C4-2B (cell line): Measurements from ENCODE around the gene HLTF.

Experiments
- H3K27ac ChIP-seq: fragments of 450-650 bp; 2 replicates; pipeline ENCODE4 v1.5.1; 2017
- ZFX ChIP-seq: fragments of 450-650 bp; IDR thresholded peaks from 2 replicates; pipeline ENCODE4 v1.6.1; 2017
- TF ChIP-seq, protein P1 (sequence below): fragments of 450-650 bp; conservative IDR thresholded peaks from 2 replicates; pipeline ENCODE4 v1.5.1; 2017; ENCODE audit warnings: mild to moderate bottlenecking

Gene HLTF

DNA sequence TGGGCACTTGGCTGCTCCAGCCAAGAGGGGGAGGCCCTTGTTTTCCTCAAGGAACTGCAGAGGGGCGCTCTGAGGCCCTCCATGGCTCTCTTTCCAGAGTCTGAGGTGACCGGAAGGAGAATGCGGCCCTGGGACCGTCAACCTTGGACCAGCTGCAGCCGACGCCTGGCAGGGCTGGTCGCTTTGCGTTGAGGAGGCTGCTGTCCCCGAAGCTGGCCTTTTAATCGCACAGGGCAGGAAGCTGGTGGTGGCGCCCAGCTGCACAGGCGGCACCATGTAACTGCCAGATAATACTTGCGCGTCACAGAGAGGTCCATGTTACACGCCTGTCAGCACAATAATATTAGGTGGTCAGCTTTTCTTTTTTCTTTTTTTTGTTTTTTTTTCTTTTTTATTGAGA lies 875 bp upstream of the HLTF start:
- TF ChIP-seq, protein P1, sequence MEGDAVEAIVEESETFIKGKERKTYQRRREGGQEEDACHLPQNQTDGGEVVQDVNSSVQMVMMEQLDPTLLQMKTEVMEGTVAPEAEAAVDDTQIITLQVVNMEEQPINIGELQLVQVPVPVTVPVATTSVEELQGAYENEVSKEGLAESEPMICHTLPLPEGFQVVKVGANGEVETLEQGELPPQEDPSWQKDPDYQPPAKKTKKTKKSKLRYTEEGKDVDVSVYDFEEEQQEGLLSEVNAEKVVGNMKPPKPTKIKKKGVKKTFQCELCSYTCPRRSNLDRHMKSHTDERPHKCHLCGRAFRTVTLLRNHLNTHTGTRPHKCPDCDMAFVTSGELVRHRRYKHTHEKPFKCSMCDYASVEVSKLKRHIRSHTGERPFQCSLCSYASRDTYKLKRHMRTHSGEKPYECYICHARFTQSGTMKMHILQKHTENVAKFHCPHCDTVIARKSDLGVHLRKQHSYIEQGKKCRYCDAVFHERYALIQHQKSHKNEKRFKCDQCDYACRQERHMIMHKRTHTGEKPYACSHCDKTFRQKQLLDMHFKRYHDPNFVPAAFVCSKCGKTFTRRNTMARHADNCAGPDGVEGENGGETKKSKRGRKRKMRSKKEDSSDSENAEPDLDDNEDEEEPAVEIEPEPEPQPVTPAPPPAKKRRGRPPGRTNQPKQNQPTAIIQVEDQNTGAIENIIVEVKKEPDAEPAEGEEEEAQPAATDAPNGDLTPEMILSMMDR = no peak
- TF ChIP-seq ZFX = no peak
- peak overlapping the region; percentile 84 for H3K27ac ChIP-seq

DNA sequence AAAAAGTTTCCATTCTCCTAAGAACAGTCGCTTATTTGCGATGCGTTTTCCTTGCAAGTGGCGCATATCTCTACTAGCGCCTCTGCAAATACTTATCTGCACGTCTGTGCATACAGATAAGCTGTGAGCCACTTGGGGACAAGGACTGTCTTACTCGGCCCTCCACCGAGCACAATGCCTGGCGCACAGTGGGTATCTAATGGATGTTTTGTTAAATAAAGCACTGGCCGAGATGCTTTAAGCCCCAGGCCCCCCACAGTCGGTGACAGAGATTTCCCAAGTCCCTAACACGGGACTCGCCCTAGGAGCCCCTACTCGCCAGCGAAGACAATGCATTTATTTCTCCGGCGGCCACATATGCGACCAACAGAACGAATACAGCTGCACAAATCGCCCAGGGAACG lies 503 bp downstream of the HLTF start:
- TF ChIP-seq ZFX = no peak
- TF ChIP-seq, protein P1 = no peak
- peak overlapping the region; percentile 84 for H3K27ac ChIP-seq

DNA sequence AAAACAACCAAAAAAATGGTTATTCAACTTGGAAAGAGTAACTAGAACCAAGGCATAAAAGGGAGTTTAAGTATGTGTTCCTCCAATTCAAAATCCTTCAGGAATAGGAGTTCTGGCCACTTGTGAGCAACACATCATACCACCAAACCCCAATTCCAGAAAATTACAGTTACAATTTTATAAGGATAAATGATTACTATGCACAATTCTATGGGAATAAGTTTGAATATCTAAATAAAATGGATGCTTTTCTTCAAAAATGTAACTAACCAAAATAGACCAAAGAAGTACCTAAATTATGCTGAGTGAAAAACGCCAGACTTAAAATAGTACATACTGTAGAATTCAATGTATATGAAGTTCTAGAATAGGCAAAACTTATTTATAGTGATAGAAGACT lies 4.6 kb downstream of the HLTF start:
- TF ChIP-seq, protein P1 = no peak
- TF ChIP-seq ZFX = no peak
- H3K27ac ChIP-seq = no peak overlapping the region

DNA sequence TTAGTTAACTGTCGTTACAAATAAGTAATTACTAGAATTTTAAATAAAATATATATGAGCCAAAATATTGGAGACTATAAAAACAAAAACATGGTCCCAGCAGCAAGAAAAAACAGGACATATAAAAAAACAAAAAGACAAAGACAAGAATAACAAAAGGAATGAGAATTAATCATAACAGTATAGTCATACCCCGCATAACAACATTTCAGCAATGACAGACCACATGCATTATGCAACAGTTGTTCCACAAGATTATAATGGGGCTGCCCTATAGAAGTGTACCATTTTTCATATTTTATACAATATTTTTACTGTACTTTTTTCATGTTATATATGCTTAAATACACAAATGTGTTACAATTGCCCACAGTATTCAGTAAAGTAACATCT lies 5.6 kb downstream of the HLTF start:
- TF ChIP-seq, protein P1 = no peak
- no peak for TF ChIP-seq ZFX
- no peak overlapping the region for H3K27ac ChIP-seq

DNA sequence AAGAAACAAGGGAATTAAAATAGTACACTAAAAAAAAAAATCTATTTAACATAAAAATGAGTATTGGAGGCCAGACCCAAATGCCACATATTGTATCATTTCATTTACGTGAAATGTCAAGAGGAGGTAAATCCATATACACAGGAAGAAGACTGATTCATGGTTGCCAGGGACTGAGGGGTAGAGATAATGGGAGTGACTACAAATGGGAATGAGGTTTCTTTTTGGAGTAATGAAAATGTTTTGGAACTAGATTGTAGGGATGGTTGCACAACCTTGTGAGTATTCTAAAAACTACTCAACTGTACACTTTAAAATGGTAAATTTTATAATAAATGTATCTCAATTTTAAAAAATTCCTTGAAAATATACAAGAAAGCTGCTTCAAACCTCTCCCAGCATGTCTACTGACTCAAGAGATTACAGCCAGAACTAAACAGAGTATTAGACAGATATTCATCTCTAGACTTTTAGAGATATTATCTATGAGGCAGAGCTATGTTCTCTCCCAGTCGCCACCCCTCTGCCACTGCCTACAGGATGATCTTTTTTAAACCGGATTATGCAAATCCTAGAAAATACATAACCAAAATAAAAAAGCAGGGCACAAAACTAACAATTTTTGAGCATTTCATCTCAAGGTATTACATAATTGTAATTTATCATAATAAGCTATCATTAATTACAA lies 6.2 kb downstream of the HLTF start:
- no peak overlapping the region for H3K27ac ChIP-seq
- TF ChIP-seq ZFX = no peak
- TF ChIP-seq, protein P1 = no peak

DNA sequence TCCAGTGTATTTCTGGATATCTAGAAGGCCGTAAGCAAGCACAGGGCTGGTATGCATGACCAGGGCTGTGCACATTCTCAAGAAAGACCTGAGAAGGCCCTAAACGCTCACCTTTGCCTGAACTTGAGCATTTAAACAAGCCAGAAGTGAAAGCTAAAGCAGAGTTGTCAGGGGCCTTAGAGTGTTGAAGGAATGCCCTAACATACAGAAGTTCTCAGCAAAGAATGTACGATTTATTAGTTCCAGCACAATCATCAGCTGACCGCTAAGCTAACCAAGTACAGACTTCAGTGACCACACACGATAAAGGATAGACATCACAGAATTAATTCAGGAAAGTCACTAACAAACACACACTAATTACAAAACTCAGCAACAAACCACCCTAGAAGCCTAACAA lies 8.7 kb downstream of the HLTF start:
- TF ChIP-seq, protein P1 = no peak
- TF ChIP-seq ZFX = no peak
- H3K27ac ChIP-seq = no peak overlapping the region

DNA sequence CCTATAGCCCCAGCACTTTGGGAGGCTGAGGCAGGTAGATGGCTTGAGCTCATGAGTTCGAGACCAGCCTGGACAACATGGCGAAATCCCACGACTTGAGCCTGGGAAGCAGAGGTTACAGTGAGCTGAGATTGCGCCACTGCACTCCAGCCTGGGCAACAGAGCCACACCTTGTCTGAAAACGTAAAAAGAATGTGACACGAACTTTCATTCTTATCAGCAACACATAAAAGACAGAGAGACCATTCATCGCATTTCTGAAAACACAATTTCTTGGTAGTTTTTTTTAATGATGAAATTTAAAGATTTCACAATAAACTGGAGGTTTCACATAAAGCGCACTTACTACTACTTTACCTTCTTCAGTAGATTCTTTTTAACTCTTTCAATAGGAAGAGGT lies 18.4 kb downstream of the HLTF start:
- H3K27ac ChIP-seq = no peak overlapping the region
- TF ChIP-seq, protein P1 = no peak
- TF ChIP-seq ZFX = no peak
